ENCODE data around the gene XPR1.

Gene XPR1

GRCh38 chr1:180936110-180937011, 304.5 kb downstream of the XPR1 start:
- DNase-seq: no peak

- DNase-seq: no peak
Observed at GRCh38 chr1:180937012-180937372, 305.2 kb downstream of the XPR1 start.

GRCh38 chr1:180937624-180938225, 305.9 kb downstream of the XPR1 start:
- no peak for DNase-seq

GRCh38 chr1:180939073-180939710, 307.4 kb downstream of the XPR1 start:
- no peak for DNase-seq

- DNase-seq: no peak
Observed at GRCh38 chr1:180939711-180940103, 307.9 kb downstream of the XPR1 start.
